GM12892 (cell line): ENCODE data around the gene AVPR1A.

Experiments
- DNase-seq: peaks from one replicate; pipeline ENCODE4 v3.0.0; 2011; ENCODE audit not compliant: insufficient read length
- FAIRE-seq: peaks from 2 replicates; lab custom pipeline; 2011; peaks lifted over from hg19 to GRCh38; lab: Jason Lieb, UNC
- POLR2A ChIP-seq: IDR thresholded peaks from 2 replicates; pipeline ENCODE4 v1.6.1; 2011; ENCODE audit warnings: low read depth, low read length, control low read depth
- POLR2AphosphoS5 ChIP-seq: IDR thresholded peaks from 2 replicates; pipeline ENCODE4 v1.6.1; 2011; ENCODE audit warnings: low read depth, low read length, control low read depth
- TAF1 ChIP-seq: IDR thresholded peaks from 2 replicates; pipeline ENCODE4 v1.6.1; 2011; ENCODE audit warnings: low read depth, mild to moderate bottlenecking, control low read depth, low read length, borderline replicate concordance

AVPR1A gene

DNA sequence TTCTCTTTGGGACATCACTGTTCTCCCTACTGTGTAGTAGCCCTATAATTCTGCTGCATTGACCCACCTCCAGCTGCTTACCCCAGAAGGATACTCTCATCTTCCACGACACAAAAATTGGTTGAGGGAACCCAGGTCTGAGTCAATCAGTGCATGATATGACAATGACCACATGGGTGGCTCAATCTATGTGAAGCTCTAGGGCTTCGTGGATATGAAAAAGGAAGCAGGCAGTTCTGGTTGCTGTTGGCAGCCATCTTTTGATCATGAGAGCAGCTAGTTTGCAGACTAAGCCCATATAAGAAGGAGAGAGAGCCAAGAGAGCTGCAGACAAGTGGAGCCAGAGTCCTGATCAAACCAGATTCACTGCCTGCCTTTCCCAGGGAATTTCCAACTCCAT, 57.9 kb downstream of the AVPR1A start:
- no peak for FAIRE-seq
- no peak for TF ChIP-seq POLR2A
- TF ChIP-seq TAF1, result no peak
- TF ChIP-seq POLR2AphosphoS5, result no peak

More for the DNA sequence above, 57.9 kb downstream of the AVPR1A start:
- DNase-seq, result no peak
